ENCODE measurements around the gene PCED1B. TPM values are rescaled to one million over a fixed set of nuclear protein-coding genes. Genes with fewer than 3 reads are reported as not detected.

The PCED1B gene
- total RNA-seq, 2 donors from 2014 or later, result 2.5 to 7.0 TPM

- H3K27me3 Mint-ChIP-seq (ENCODE audit: insufficient read depth), result peaks cover 11% of the 10 kb centered on the region
Observed at GRCh38 chr12:47080725-47081502, 1.5 kb downstream of the PCED1B start.

GRCh38 chr12:47082283-47082682, 2.9 kb downstream of the PCED1B start:
- DNase-seq, result no peak
- Histone ChIP-seq H3K36me3 (ENCODE audit: control insufficient read depth, insufficient read depth, low read length) (no peaks in the 10 kb centered on the region), H3K4me1 (ENCODE audit: control insufficient read depth, insufficient read depth, low read length) (peaks cover 20% of the 10 kb centered on the region), H3K27ac (ENCODE audit: low read depth, low read length) (no peak overlapping the region), H3K4me3 (ENCODE audit: low read length) (no peak overlapping the region), H3K9ac (ENCODE audit: extremely low read depth, low read length, poor library complexity, severe bottlenecking) (no peak overlapping the region), H3K9me3 (ENCODE audit: control insufficient read depth, low read length) (no peaks in the 10 kb centered on the region), H3K27me3 (ENCODE audit: control insufficient read depth, insufficient read depth, low read length, poor library complexity, severe bottlenecking) (peaks cover 18% of the 10 kb centered on the region)
- Mint-ChIP-seq H3K4me3 (no peak overlapping the region), H3K9me3 (no peaks in the 10 kb centered on the region), H3K4me1 (peaks cover 75% of the 10 kb centered on the region), H3K36me3 (ENCODE audit: low read depth) (no peaks in the 10 kb centered on the region), H3K27me3 (ENCODE audit: insufficient read depth) (peaks cover 11% of the 10 kb centered on the region), H3K27ac (no peak overlapping the region)
- TF ChIP-seq CTCF (conservative IDR thresholded peaks at IDR 0.05), result no peak
- WGBS, 2 experiments (ENCODE audit: insufficient coverage in 1 of 2, insufficient read length in 1 of 2), result 93% methylated on average over 3 of the region's 3 CpGs; no CpG with 5 or more reads in 1 of the 2 experiments

More at GRCh38 chr12:47080725-47081502, 1.5 kb downstream of the PCED1B start:
- peak; percentile 72 for DNase-seq
- H3K27me3 ChIP-seq (ENCODE audit: control insufficient read depth, insufficient read depth, low read length, poor library complexity, severe bottlenecking), result peaks cover 19% of the 10 kb centered on the region
- WGBS, 2 experiments (ENCODE audit: insufficient coverage in 1 of 2, insufficient read length in 1 of 2), result 31 to 49% methylated on average over 7 to 26 of the region's 26 CpGs
- no peak overlapping the region for H3K27ac Mint-ChIP-seq
- no peaks in the 10 kb centered on the region for H3K36me3 ChIP-seq (ENCODE audit: control insufficient read depth, insufficient read depth, low read length)
- H3K9me3 ChIP-seq (ENCODE audit: control insufficient read depth, low read length), result no peaks in the 10 kb centered on the region
- peak overlapping the region; percentile 73 for H3K4me3 Mint-ChIP-seq
- no peaks in the 10 kb centered on the region for H3K36me3 Mint-ChIP-seq (ENCODE audit: low read depth)
- H3K4me1 Mint-ChIP-seq, result peaks cover 64% of the 10 kb centered on the region
- H3K27ac ChIP-seq (ENCODE audit: low read depth, low read length), result no peak overlapping the region
- H3K4me1 ChIP-seq (ENCODE audit: control insufficient read depth, insufficient read depth, low read length), result peaks cover 19% of the 10 kb centered on the region
- no peak overlapping the region for H3K9ac ChIP-seq (ENCODE audit: extremely low read depth, low read length, poor library complexity, severe bottlenecking)
- no peak for TF ChIP-seq CTCF (conservative IDR thresholded peaks at IDR 0.05)
- no peaks in the 10 kb centered on the region for H3K9me3 Mint-ChIP-seq
- H3K4me3 ChIP-seq (ENCODE audit: low read length), result peak overlapping the region; percentile 84

GRCh38 chr12:47082796-47083621, 3.6 kb downstream of the PCED1B start:
- peak overlapping the region; percentile 8 for H3K27ac Mint-ChIP-seq

More at GRCh38 chr12:47082796-47083621, 3.6 kb downstream of the PCED1B start:
- Mint-ChIP-seq H3K9me3 (no peaks in the 10 kb centered on the region), H3K36me3 (ENCODE audit: low read depth) (no peaks in the 10 kb centered on the region), H3K4me3 (no peak overlapping the region), H3K4me1 (peaks cover 69% of the 10 kb centered on the region), H3K27me3 (ENCODE audit: insufficient read depth) (peaks cover 8% of the 10 kb centered on the region)
- no peaks in the 10 kb centered on the region for H3K9me3 ChIP-seq (ENCODE audit: control insufficient read depth, low read length)
- H3K36me3 ChIP-seq (ENCODE audit: control insufficient read depth, insufficient read depth, low read length), result no peaks in the 10 kb centered on the region
- H3K4me3 ChIP-seq (ENCODE audit: low read length), result no peak overlapping the region
- no peak for TF ChIP-seq CTCF (conservative IDR thresholded peaks at IDR 0.05)
- DNase-seq, result peak; percentile 53
- no peak overlapping the region for H3K9ac ChIP-seq (ENCODE audit: extremely low read depth, low read length, poor library complexity, severe bottlenecking)
- H3K27me3 ChIP-seq (ENCODE audit: control insufficient read depth, insufficient read depth, low read length, poor library complexity, severe bottlenecking), result peaks cover 10% of the 10 kb centered on the region
- 64 to 76% methylated on average over 5 to 7 of the region's 7 CpGs for WGBS, 2 experiments (ENCODE audit: insufficient coverage in 1 of 2, insufficient read length in 1 of 2)
- H3K27ac ChIP-seq (ENCODE audit: low read depth, low read length), result no peak overlapping the region
- peaks cover 20% of the 10 kb centered on the region for H3K4me1 ChIP-seq (ENCODE audit: control insufficient read depth, insufficient read depth, low read length)

Measured in endodermal cell (in vitro differentiated cells).